NCI-H2107 (cell line): Measurements from ENCODE around the gene FNIP2.
"Not testable (repeated sequence)": the region's sequence is repeated elsewhere in the genome, so short reads cannot be mapped to it uniquely, and the experiment has no call there.

ENCODE experiments used
- DNase-seq: peaks from one replicate; lab custom pipeline; 2025; lab: John Stamatoyannopoulos, UW

The FNIP2 gene

GRCh38 chr4:158870626-158871334, 102.0 kb downstream of the FNIP2 start:
- DNase-seq, result no peak

- no peak for DNase-seq
Observed at GRCh38 chr4:158871335-158871724, 102.5 kb downstream of the FNIP2 start.

- no peak for DNase-seq
Observed at GRCh38 chr4:158873795-158874401, 105.1 kb downstream of the FNIP2 start.

GRCh38 chr4:158875026-158875425, 106.2 kb downstream of the FNIP2 start:
- no peak for DNase-seq

GRCh38 chr4:158875455-158875854, 106.6 kb downstream of the FNIP2 start:
- DNase-seq, result no peak

- DNase-seq, result no peak
Observed at GRCh38 chr4:158877069-158877468, 108.2 kb downstream of the FNIP2 start.

GRCh38 chr4:158882142-158882541, 113.3 kb downstream of the FNIP2 start:
- DNase-seq, result not testable (repeated sequence)

GRCh38 chr4:158884280-158884679, 115.5 kb downstream of the FNIP2 start:
- no peak for DNase-seq

- DNase-seq, result no peak
Observed at GRCh38 chr4:158885564-158885963, 116.7 kb downstream of the FNIP2 start.

- DNase-seq, result no peak
Observed at GRCh38 chr4:158890294-158890693, 121.5 kb downstream of the FNIP2 start.

GRCh38 chr4:158891256-158891655, 122.4 kb downstream of the FNIP2 start:
- no peak for DNase-seq

- no peak for DNase-seq
Observed at GRCh38 chr4:158894826-158895225, 126.0 kb downstream of the FNIP2 start.

GRCh38 chr4:158895797-158896576, 127.2 kb downstream of the FNIP2 start:
- DNase-seq, result no peak

GRCh38 chr4:158896577-158897238, 127.9 kb downstream of the FNIP2 start:
- DNase-seq, result not testable (repeated sequence)

- DNase-seq, result not testable (repeated sequence)
Observed at GRCh38 chr4:158900408-158900807, 131.6 kb downstream of the FNIP2 start.

GRCh38 chr4:158902280-158903078, 133.7 kb downstream of the FNIP2 start:
- DNase-seq, result not testable (repeated sequence)

GRCh38 chr4:158903079-158903456, 134.2 kb downstream of the FNIP2 start:
- DNase-seq, result no peak

- DNase-seq, result no peak
Observed at GRCh38 chr4:158903472-158904043, 134.7 kb downstream of the FNIP2 start.

- DNase-seq, result no peak
Observed at GRCh38 chr4:158904815-158905214, 136.0 kb downstream of the FNIP2 start.

GRCh38 chr4:158906073-158906472, 137.2 kb downstream of the FNIP2 start:
- no peak for DNase-seq

- DNase-seq, result no peak
Observed at GRCh38 chr4:158912390-158912789, 143.6 kb downstream of the FNIP2 start.
